Stomach (tissue), 9 donors: Measurements from ENCODE around the gene PRKAR2B. TPM values are rescaled to one million over a fixed set of nuclear protein-coding genes. Genes with fewer than 3 reads are reported as not detected.
A peak's percentile ranks its signal among the peaks of the same experiment; 100 is the strongest.

ENCODE experiments used
- DNase-seq, 2 donors: peaks; one replicate each; pipeline versions ENCODE4 v3.0.0 to v3.0.0-alpha.2; 2013 to 2019
- H3K27ac ChIP-seq, 5 donors: fragments of 200-600 bp in 4 of 5; sonication (generic) in 4 of 5; one replicate each; pipeline ENCODE4 v1.5.1; 2013 to 2019; ENCODE audit warnings: mild to moderate bottlenecking in 1 of 5, moderate library complexity in 1 of 5
- H3K27me3 ChIP-seq, 3 donors: fragments of 200-600 bp; sonication (generic); one replicate each; pipeline ENCODE4 v1.5.1; 2017 to 2019; ENCODE audit warnings: mixed run types in 1 of 3
- H3K36me3 ChIP-seq, 4 donors: fragments of 200-600 bp; sonication (generic); 1 replicate in 3 of 4; 2 replicates in 1 of 4; pipeline ENCODE4 v1.5.1; 2016 to 2019
- H3K4me1 ChIP-seq, 4 donors: fragments of 200-600 bp; sonication (generic); one replicate each; pipeline ENCODE4 v1.5.1; 2016 to 2019
- H3K4me3 ChIP-seq, 4 donors: fragments of 200-600 bp; sonication (generic) in 3 of 4; one replicate each; pipeline ENCODE4 v1.5.1; 2016 to 2019; ENCODE audit warnings: mild to moderate bottlenecking in 1 of 4
- H3K9me3 ChIP-seq, 4 donors: fragments of 200-600 bp; sonication (generic); one replicate each; pipeline ENCODE4 v1.5.1; 2016 to 2019
- EP300 ChIP-seq: sonication (generic); formaldehyde crosslinking; IDR thresholded peaks from one replicate; pipeline ENCODE4 v1.6.1; 2017; ENCODE audit warnings: antibody characterized with exemption
- POLR2A ChIP-seq, 4 donors: fragments of 450-650 bp; IDR thresholded peaks; one replicate each; pipeline ENCODE4 v1.6.1; 2016; ENCODE audit warnings: antibody characterized with exemption in 4 of 4, control low read depth in 2 of 4, mild to moderate bottlenecking in 1 of 4, moderate library complexity in 1 of 4
- POLR2AphosphoS5 ChIP-seq, 3 donors: sonication (generic); formaldehyde crosslinking; IDR thresholded peaks; one replicate each; pipeline ENCODE4 v1.6.1; 2016; ENCODE audit warnings: antibody characterized with exemption in 3 of 3
- WGBS, 5 donors: extraction: QIAGEN DNeasy Blood & Tissue Kit in 3 of 5; methylation state at CpG; one replicate each; pipeline versions ENCODE4 v1.1.5 to v1.1.7; 2013 to 2018; 5-methylcytosine and 5-hydroxymethylcytosine counted together
- intact Hi-C: fragments of 100-400 bp; cut with DNase I; formaldehyde crosslinking; loops from one replicate; pipeline ENCODE4 v1.15.1; 2023; ENCODE audit warnings: low total_unique reads
- polyA plus RNA-seq, 3 donors: library from polyadenylated mRNA; stranded (reverse); fragments of 200-250 nt; gene quantifications; one replicate each; pipeline ENCODE4 v1.2.3, GENCODE V29; 2013
- total RNA-seq, 5 donors: library from RNA; depleted of rRNA; stranded (reverse); fragments of >200 nt; gene quantifications; one replicate each; pipeline versions ENCODE4 v1.1.0 to v1.2.3, GENCODE V29; 2014 to 2016
- TF ChIP-seq, protein P1 (sequence below), 7 experiments: fragments of 450-650 bp in 4 of 7; fragments of 200-600 bp in 3 of 7; sonication (generic) in 3 of 7; IDR thresholded peaks; one replicate each; pipeline ENCODE4 v1.5.1; 2016 to 2019; ENCODE audit warnings: antibody characterized with exemption in 7 of 7, control low read depth in 2 of 7, mild to moderate bottlenecking in 1 of 7
- donor health status: healthy with polysubstance abuse.
- donor health status: Bipolar disorder and iron deficiency.
- donor health status: healthy.

Gene PRKAR2B
- total and polyA plus RNA-seq, 8 donors, result 4.7 to 39.6 (median 15.2) TPM

DNA sequence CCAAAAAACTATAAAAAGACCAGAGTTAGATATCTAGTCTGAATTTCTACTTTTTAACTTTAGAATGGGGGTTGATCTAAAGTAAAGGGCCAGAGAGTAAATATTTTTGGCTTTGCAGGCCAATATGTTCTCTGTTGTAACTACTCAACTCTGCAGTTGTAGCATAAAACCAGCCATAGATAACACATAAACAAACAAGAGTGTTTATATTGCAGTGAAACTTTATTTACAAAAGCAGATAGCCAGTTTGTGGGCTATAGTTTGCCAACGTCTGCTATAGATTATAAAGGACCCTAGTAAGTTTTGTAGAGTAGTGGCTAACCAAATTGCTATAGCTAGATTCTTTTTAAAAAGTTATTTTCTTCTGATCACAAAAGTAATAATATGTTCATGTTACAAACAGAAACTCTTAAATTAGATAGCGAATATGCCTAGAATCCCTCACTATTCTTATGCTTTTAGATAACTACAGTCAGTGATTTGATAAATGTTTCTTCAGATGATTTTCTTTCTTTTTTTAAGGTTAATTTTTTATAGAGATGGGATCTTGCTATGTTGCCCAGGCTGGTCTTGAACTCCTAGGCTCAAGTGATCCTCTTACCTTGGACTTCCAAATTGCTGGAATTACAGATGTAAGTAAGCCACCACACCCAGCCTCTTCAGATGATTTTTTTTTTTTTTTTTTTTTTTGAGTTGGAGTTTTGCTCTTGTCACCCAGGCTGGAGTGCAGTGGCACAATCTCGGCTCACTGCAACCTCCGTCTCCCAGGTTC is 100.7 kb downstream of the PRKAR2B start:
- peaks cover 0 to 9% (median 7%) of the 10 kb centered on the region in 4 donors for H3K4me1 ChIP-seq
- no peaks in the 10 kb centered on the region for H3K9me3 ChIP-seq
- no peaks in the 10 kb centered on the region for H3K27me3 ChIP-seq
- no peak overlapping the region for H3K27ac ChIP-seq
- intact Hi-C loops, result loop anchor here (10.0 kb wide), 1 partner anchor 180 kb away; no protein-coding TSS in a partner anchor
- no peak for DNase-seq
- no peak overlapping the region for H3K4me3 ChIP-seq
- 72 to 81% (median 75%) methylated on average over 4 of the region's 4 CpGs for WGBS, 5 donors
- no peaks in the 10 kb centered on the region for H3K36me3 ChIP-seq
- TF ChIP-seq POLR2A (IDR thresholded peaks at IDR 0.05), result no peak
- TF ChIP-seq, protein P1, sequence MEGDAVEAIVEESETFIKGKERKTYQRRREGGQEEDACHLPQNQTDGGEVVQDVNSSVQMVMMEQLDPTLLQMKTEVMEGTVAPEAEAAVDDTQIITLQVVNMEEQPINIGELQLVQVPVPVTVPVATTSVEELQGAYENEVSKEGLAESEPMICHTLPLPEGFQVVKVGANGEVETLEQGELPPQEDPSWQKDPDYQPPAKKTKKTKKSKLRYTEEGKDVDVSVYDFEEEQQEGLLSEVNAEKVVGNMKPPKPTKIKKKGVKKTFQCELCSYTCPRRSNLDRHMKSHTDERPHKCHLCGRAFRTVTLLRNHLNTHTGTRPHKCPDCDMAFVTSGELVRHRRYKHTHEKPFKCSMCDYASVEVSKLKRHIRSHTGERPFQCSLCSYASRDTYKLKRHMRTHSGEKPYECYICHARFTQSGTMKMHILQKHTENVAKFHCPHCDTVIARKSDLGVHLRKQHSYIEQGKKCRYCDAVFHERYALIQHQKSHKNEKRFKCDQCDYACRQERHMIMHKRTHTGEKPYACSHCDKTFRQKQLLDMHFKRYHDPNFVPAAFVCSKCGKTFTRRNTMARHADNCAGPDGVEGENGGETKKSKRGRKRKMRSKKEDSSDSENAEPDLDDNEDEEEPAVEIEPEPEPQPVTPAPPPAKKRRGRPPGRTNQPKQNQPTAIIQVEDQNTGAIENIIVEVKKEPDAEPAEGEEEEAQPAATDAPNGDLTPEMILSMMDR (IDR thresholded peaks at IDR 0.05), result no peak

DNA sequence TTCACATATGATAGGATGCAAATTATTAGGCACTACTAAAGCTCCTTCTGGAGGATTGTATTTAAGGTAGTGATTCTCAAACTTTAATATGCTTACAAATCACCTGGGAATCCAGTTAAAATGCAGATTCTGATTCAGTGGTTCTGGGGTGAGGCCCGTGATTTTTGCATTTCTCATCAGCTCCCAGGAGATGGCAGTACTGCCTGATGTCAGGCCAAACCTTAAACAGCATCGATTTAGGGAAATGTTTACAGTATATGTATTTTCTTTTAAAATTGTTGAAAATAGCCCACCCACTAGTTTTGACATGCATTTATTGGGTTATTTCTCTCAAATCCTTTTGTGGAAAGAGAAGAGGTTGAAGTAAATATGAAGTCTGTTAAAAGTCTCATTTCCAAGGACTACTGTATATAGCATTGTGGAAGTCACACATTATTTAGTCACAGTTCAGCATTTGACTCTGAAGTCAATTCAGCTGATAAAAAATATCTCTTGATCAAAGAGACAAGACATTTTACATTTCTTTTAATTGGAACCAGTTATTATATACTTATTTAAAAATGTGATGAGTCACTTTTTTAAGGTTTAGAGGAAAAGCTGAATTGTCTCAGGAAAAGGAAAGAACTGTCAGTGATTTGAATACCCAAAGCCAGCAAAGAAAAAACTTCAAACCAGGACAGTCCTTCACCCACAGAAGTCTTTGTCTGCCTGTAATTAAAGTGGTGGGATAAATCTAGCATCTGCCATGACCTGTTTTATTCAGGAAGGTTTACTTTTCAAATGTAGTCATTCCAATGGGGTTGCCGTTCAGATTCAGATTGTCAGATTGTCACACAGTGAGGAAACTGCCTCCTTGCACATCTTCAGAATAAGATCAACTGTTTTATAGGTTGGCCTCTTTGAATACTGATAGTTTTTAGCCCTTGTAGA is 103.2 kb downstream of the PRKAR2B start:
- Histone ChIP-seq H3K27me3 (no peaks in the 10 kb centered on the region), H3K9me3 (no peaks in the 10 kb centered on the region), H3K27ac (no peak overlapping the region), H3K4me3 (no peak overlapping the region), H3K4me1 (peaks cover 0 to 11% (median 7%) of the 10 kb centered on the region in 4 donors), H3K36me3 (no peaks in the 10 kb centered on the region)
- 15 to 25% (median 20%) methylated on average over 3 of the region's 3 CpGs for WGBS, 5 donors
- no peak for TF ChIP-seq POLR2A (IDR thresholded peaks at IDR 0.05)
- TF ChIP-seq, protein P1 (IDR thresholded peaks at IDR 0.05), result peak in 5 of 7 experiments; percentile 37 to 55 (median 42)
- DNase-seq, result peak in 1 of 2 donors; percentile 64
- intact Hi-C loops, result loop anchor here (10.0 kb wide), 1 partner anchor 183 kb away; no protein-coding TSS in a partner anchor

DNA sequence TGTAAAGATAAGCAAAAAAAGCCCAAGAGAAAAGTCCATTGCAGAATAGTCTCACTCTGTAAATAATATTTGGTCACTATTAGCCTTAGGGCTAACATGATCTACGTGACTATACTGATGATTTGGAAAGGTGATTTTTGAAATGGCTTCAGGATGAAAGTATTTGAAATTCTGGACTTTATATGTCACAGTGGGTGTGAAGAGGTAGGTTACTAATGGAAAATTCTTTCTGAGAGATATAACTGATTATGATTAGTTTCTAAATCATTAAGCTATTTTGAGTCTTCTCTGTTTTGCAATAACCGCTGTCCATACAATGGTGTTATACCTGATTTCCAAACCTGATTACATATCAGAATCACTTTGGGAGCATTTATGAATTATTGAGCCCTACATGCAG is 104.2 kb downstream of the PRKAR2B start:
- 78 to 93% (median 81%) methylated on average over 2 of the region's 2 CpGs for WGBS, 5 donors
- H3K27ac ChIP-seq, result no peak overlapping the region
- H3K4me1 ChIP-seq, result peaks cover 0 to 11% (median 7%) of the 10 kb centered on the region in 4 donors
- H3K27me3 ChIP-seq, result no peaks in the 10 kb centered on the region
- TF ChIP-seq, protein P1 (IDR thresholded peaks at IDR 0.05), result no peak
- TF ChIP-seq POLR2AphosphoS5 (IDR thresholded peaks at IDR 0.05), result no peak
- no peak for TF ChIP-seq EP300
- TF ChIP-seq POLR2A (IDR thresholded peaks at IDR 0.05), result no peak
- intact Hi-C loops, result loop anchor here (10.0 kb wide), 1 partner anchor 184 kb away; no protein-coding TSS in a partner anchor
- no peak overlapping the region for H3K4me3 ChIP-seq
- no peaks in the 10 kb centered on the region for H3K36me3 ChIP-seq
- no peak for DNase-seq
- no peaks in the 10 kb centered on the region for H3K9me3 ChIP-seq

DNA sequence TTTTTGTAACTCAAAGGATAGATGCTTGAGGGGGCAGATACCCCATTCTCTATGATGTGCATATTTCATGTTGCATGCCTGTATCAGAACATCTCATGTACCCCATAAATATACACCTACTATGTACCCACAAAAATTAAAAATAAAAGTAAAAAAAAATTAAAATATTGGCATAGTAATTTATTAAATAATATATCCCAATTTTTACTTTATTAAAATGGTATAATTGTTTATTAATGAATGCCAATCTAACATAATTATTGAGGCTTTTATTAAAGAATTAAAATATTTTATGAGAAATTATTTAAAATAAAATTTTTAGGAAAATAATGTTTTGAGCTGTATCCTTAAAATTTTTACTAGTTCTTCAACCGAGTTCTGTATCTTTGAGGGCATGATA is 105.4 kb downstream of the PRKAR2B start:
- Histone ChIP-seq H3K4me3 (no peak overlapping the region), H3K4me1 (peaks cover 0 to 11% (median 7%) of the 10 kb centered on the region in 4 donors), H3K36me3 (peaks cover 0 to under 1% (median 0%) of the 10 kb centered on the region in 4 donors), H3K27ac (no peak overlapping the region), H3K27me3 (no peaks in the 10 kb centered on the region), H3K9me3 (no peaks in the 10 kb centered on the region)
- DNase-seq, result no peak
- 65 to 85% (median 75%) methylated on average over 1 of the region's 1 CpG for WGBS, 5 donors
- intact Hi-C loops, result loop anchor here (10.0 kb wide), 1 partner anchor 185 kb away; no protein-coding TSS in a partner anchor
- TF ChIP-seq POLR2AphosphoS5 (IDR thresholded peaks at IDR 0.05), result no peak
- TF ChIP-seq POLR2A (IDR thresholded peaks at IDR 0.05), result no peak
- TF ChIP-seq EP300, result no peak
